ENCODE data around the gene C5orf22. TPM values are rescaled to one million over a fixed set of nuclear protein-coding genes. Genes with fewer than 3 reads are reported as not detected.

Gene C5orf22
- total RNA-seq, 1 experiment from 2014 or later, result 39.0 TPM

GRCh38 chr5:31604644-31605043, 72.5 kb downstream of the C5orf22 start:
- DNase-seq (ENCODE audit: low read depth, low spot score) (no peak), ATAC-seq (no peak)
- POLR2A ChIA-PET, result no interaction called here
- CTCF ChIA-PET, result no interaction called here
- Histone ChIP-seq H3K4me1 (ENCODE audit: control insufficient read depth, insufficient read depth, low read length) (no peaks in the 10 kb centered on the region), H3K4me3 (ENCODE audit: low read depth in 2 of 2, low read length in 2 of 2) (no peak overlapping the region), H3K9me3 (ENCODE audit: control insufficient read depth, insufficient read depth, low read depth, low read length) (no peaks in the 10 kb centered on the region), H3K27me3 (ENCODE audit: control insufficient read depth, insufficient read depth, low read length) (peaks cover 10% of the 10 kb centered on the region), H3K27ac (ENCODE audit: low read length) (no peak overlapping the region), H3K36me3 (ENCODE audit: control insufficient read depth, insufficient read depth, low read length) (no peaks in the 10 kb centered on the region)
- intact Hi-C loops (cut with micrococcal nuclease; ENCODE audit: unreplicated experiment), result no loop called here
- in situ Hi-C loops (cut with HindIII; ENCODE audit: low pct_unique_long_range_greater_than_20kb, low sequenced_read_pairs), result no loop called here
- no TSS peak for BruUV-seq (replicated peaks)
- TF ChIP-seq CTCF (IDR thresholded peaks at IDR 0.05) (no peak), REST (IDR thresholded peaks at IDR 0.05; ENCODE audit: insufficient read depth in 1 of 2, low read depth in 2 of 2, low read length in 1 of 2) (no peak), SIN3A (IDR thresholded peaks at IDR 0.05; ENCODE audit: borderline replicate concordance, insufficient read depth, low read depth, low read length) (no peak)

Other genes with a start within 250 kb of the C5orf22 start
- 98.1 TPM for gene DROSHA, start 208 bp upstream of the C5orf22 start, total RNA-seq (2021; ENCODE audit: unreplicated experiment)
- 0.10 TPM for gene PDZD2, start 106.8 kb downstream of the C5orf22 start, total RNA-seq (2021; ENCODE audit: unreplicated experiment)

Data from Panc1 (cell line).